ENCODE results near the gene PARVB.

- TF ChIP-seq KDM1A (IDR thresholded peaks at IDR 0.05; ENCODE audit: borderline replicate concordance, low read length) (no peak), POLR2AphosphoS5 (IDR thresholded peaks at IDR 0.05; ENCODE audit: low read depth, low read length) (no peak), EZH2 (IDR thresholded peaks at IDR 0.05; ENCODE audit: low read depth, low read length, severe bottlenecking) (no peak), POLR2A (IDR thresholded peaks at IDR 0.05; ENCODE audit: control extremely low read depth in 1 of 2, low read depth in 2 of 2, low read length in 2 of 2) (no peak), CTCF (IDR thresholded peaks at IDR 0.05; ENCODE audit: control extremely low read depth in 1 of 3, insufficient read depth in 1 of 3, low read depth in 1 of 3, low read length in 3 of 3) (no peak)
Measured at GRCh38 chr22:44221710-44222475, 197.8 kb downstream of the PARVB start.
